GM21528 (cell line): Measurements from ENCODE around the gene SLC12A7.
"Not testable (repeated sequence)": the region's sequence is repeated elsewhere in the genome, so short reads cannot be mapped to it uniquely, and the experiment has no call there.

ENCODE experiments used
- ATAC-seq: cut with Tn5 transposase; IDR thresholded peaks from one replicate; pipeline ENCODE4 v1.9.1; 2021; ENCODE audit warnings: mild to moderate bottlenecking, moderate library complexity; ENCODE audit not compliant: unreplicated experiment, low FRiP score

The SLC12A7 gene

DNA sequence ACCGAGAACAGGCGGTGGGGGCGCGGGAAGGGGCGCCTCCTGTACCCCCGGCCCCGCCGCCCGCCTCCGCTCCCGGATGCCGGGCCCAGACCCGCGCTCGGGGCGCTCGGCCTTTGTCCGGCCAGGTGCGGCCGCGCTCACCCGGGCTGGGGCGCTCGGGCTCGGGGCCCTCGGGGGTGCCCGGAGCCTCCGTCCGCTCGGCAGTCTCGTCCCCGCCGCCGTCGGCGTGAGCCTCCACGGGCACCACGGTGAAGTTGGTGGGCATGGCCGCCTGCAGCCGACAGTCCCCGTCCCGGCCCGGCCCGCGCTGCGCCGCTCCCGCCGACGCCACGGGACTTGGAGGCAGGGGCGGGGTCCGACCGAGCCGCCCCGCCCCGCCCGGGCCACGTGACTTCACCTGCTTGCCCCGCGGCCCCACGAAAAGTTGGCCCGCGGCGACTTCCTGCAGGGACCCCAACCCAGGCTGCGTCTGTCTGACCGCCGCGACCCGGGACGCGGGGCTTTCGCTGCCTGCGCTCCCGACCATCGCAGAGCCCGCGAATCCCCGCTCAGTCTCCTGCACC lies at the start of gene SLC12A7:
TSS of gene SLC12A7 (minus strand) at position 337 of the 563 bp plus-strand sequence. CDS start at position 265, 72 bp downstream.
- peak; percentile 56 for ATAC-seq

- ATAC-seq = no peak
These were observed 49.4 kb upstream of the SLC12A7 start for GRCh38 chr5:1161108-1161832.

DNA sequence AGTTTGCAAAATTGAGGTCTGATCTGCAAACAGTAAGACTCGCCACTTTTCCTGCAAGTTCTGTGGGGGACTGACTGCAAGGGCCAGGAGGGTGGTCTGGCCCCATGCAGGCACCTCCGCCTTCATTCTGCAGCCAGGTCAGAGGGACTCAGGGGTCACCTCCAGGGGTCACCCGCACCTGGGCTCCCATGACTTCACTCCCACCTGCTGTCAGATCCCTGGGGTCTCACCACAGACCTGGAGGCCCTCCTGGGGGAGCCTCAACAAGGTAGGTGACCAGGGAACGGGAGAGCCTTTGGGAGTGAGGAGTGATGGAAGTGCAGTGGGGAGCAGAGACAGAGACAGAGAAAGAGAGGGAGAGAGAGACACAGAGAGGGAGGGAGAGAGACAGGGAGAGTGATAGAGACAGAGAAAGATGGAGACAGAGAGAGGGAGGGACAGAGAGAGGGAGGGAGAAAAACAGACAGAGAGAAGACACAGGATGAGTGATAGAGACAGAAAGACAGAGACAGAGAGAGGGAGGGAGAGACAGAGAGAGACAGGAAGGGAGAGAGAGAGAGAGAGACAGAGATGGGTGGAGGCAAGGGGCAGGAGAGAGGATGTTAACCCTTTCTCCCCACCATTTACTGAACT lies 48.0 kb upstream of the SLC12A7 start:
- no peak for ATAC-seq

DNA sequence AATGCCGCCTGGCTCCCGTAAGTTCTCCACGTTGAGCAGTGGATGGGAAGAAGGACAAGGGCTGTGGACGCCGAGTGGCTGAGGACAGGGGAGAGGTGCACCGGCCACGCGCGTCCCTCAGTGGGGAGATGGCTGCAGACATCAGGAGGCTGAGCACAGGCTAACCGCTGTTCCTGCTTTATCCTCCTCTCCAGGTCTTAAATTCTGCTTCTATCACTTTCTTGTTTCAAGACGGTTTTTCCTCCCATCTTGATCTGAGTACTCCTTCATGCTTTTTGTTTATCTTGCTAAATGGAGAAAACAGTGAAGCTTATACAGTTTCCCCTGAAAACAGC lies 47.4 kb upstream of the SLC12A7 start:
- no peak for ATAC-seq

GRCh38 chr5:1158647-1159340 lies 46.9 kb upstream of the SLC12A7 start:
- ATAC-seq = no peak

GRCh38 chr5:1157461-1157986 lies 45.7 kb upstream of the SLC12A7 start:
- not testable (repeated sequence) for ATAC-seq

GRCh38 chr5:1156754-1157460 lies 45.0 kb upstream of the SLC12A7 start:
- no peak for ATAC-seq

- no peak for ATAC-seq
These were observed 44.3 kb upstream of the SLC12A7 start for GRCh38 chr5:1156033-1156753.

GRCh38 chr5:1155191-1156032 lies 43.5 kb upstream of the SLC12A7 start:
- no peak for ATAC-seq

DNA sequence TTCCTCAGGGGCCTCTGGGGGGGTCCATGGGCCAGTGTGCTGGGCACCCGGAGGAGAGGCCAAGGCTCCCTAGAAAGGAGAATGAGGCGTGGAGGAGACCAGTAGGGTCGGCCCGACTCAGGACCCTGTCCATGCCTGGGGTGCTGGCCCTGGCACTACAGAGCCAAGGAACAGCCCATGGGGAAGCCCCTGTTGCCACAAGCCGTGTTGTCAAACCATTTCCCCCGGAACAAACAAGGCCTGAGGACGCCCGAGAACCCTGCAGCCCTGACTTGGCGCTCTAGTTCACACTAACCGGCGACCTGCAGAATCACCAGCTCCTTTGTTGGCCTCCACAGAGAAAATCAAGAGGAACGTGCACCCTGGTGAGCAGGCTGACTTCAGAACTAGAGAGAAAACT lies 41.6 kb upstream of the SLC12A7 start:
- ATAC-seq = no peak

DNA sequence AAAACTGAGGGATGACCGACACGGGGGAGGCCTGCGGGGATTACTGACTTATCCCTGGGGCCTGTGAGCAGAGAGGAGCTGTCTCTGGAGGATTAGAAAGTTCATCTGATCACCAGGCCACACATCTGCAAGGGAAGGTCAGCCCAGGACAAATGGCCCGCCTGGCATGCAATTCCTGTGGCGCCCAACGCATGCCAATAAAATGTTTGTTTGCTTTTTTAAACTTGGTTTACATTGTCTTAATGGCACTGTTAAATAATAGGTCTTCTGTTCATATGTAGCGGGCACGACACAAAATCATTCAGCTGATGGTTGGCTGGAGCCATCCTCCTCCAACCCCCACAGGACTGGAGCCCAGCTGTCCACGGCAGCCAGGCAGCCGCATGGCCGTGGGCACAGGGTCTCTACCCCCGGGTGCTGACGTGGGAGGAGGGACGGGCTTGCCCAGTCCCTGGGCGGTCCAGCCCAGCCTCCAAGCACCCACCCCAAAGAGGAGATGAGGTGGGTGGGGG lies 41.0 kb upstream of the SLC12A7 start:
- ATAC-seq = no peak

DNA sequence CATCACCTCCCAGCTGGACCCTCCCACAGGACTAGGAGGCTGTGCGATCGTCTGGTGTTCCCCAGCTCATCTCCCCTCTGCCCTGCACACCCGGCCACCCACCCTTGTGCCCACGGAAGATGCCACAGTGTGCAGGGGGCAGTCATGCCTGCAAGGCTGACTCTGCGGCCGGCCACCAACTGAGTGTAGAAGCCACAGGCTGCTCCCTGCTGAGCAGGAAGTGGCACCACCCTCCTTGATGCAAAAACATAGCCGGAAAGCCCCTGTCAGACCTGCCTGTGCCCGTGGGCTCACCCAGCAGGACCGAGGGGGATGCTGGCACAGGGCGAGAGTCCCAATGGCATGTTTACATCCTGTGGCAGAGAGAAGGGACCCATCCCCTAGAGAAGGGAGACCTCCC lies 40.3 kb upstream of the SLC12A7 start:
- no peak for ATAC-seq

GRCh38 chr5:1151316-1151715 lies 39.5 kb upstream of the SLC12A7 start:
- ATAC-seq = no peak

DNA sequence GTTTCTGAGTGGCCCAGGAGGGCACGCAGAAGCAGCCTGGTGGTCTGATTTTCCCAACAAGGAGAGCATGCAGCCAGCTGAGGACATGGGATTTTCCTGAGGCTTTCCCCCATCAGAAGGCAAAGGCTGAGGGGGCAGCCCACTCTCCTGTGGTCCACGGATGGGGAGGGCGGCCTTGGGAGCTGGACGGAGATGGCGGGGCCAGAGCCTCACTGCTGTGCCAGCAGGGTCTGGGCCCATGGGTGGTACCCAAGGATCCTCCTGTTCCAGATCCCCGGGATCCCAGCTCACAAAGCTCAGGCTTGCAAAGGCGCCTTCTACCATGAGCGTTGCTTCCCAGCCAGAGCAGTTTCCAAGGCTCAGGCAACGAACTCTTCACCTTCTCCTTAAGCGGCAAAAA lies 39.0 kb upstream of the SLC12A7 start:
- ATAC-seq = no peak

GRCh38 chr5:1144638-1145396 lies 33.0 kb upstream of the SLC12A7 start:
- no peak for ATAC-seq

DNA sequence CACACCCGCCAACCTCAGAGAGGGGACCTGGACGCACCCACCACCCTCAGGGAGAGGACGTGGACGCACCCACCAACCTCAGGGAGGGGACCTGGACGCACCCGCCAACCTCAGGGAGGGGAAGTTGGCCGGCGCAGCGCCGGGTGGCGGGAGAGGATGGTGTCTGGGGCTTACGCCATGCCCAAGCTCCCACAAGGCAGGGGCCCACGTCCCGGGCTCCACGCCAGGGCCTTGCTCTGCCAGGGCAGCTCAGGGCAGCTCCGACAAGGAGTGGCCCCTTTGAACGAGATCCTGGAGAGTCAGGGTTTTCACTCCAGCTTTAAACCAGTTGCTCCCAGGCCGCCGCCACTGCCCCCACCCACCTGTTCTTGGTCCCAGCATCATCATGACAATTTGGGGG lies 32.2 kb upstream of the SLC12A7 start:
- no peak for ATAC-seq

DNA sequence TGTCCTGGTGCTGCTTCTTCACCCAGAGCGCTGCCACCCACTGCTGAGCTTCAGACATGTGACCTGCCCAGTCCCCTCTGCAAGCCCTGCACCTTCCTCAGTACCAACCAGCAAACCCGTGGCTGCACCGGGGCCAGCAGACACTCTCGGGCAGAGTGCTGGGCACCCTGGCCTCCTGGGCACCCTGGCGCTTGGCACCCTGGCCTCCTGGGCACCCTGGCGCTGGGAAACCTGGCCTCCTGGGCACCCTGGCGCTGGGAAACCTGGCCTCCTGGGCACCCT lies 31.7 kb upstream of the SLC12A7 start:
- no peak for ATAC-seq

DNA sequence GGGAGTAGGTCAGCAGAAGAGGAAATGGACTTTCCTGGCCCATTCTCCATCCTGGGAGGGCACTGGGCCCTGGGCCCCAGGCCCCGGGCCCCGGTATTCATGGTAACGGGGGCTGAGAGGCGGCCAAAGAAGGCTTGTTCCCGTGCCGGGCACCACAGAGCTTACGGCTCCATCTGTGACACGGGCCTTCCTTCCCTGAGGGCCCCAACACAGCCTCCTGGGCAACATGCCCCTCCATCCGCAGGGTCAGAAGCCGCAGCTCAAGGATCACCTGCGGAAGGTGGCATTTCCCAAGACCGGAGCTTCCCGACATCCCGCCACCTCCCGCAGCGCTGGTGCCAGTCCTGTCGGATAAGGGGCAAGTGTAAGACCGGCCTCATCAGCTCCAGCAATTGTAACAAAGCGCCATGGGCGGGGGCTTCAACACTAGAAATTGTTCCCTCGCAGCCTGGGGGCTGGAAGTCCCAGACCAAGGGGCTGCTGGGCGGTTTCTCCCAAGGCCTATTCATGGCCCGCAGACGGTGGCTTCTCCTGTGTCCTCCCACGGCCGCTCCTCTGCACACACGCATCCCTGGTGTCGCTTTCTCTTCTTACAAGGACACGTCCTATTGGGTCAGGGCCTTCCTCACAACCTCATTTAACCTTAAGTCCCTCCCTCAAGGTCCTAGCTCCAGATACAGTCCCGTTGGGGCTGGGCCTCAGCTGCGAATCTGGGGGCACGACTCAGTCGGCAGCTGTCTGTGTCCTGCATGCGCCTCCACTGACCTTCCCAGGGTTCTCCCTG lies 31.2 kb upstream of the SLC12A7 start:
- no peak for ATAC-seq
